HT-29 (cell line): ENCODE results near the gene BNC2. TPM values are rescaled to one million over a fixed set of nuclear protein-coding genes. Genes with fewer than 3 reads are reported as not detected.

Experiments used
- DNase-seq: peaks from one replicate; pipeline ENCODE4 v3.0.0-alpha.2; 2015; ENCODE audit warnings: low spot score
- total RNA-seq: library from RNA; depleted of rRNA; stranded (reverse); fragments of >200 nt; shearing (Covaris generic); gene quantifications from 2 replicates; pipeline ENCODE4 v1.2.3, GENCODE V29; 2014

The BNC2 gene
- total RNA-seq, 1 experiment from 2014 or later: not detected

GRCh38 chr9:16718296-16718695 lies 152.2 kb downstream of the BNC2 start:
- DNase-seq: no peak

- DNase-seq: no peak
These were observed 153.9 kb downstream of the BNC2 start for GRCh38 chr9:16716601-16717000.

- no peak for DNase-seq
These were observed 155.1 kb downstream of the BNC2 start for GRCh38 chr9:16715404-16715803.

- DNase-seq: no peak
These were observed 157.7 kb downstream of the BNC2 start for GRCh38 chr9:16712787-16713186.

- no peak for DNase-seq
These were observed 159.6 kb downstream of the BNC2 start for GRCh38 chr9:16710888-16711287.

GRCh38 chr9:16709924-16710323 lies 160.5 kb downstream of the BNC2 start:
- no peak for DNase-seq

- DNase-seq: no peak
These were observed 161.6 kb downstream of the BNC2 start for GRCh38 chr9:16708656-16709435.

GRCh38 chr9:16705111-16705604 lies 165.3 kb downstream of the BNC2 start:
- no peak for DNase-seq

- DNase-seq: no peak
These were observed 166.1 kb downstream of the BNC2 start for GRCh38 chr9:16704116-16705110.

GRCh38 chr9:16701347-16701746 lies 169.1 kb downstream of the BNC2 start:
- DNase-seq: no peak

GRCh38 chr9:16693616-16694015 lies 176.9 kb downstream of the BNC2 start:
- DNase-seq: no peak

GRCh38 chr9:16690628-16691027 lies 179.8 kb downstream of the BNC2 start:
- DNase-seq: no peak

GRCh38 chr9:16690205-16690604 lies 180.3 kb downstream of the BNC2 start:
- DNase-seq: no peak

GRCh38 chr9:16689351-16689938 lies 181.0 kb downstream of the BNC2 start:
- DNase-seq: no peak

GRCh38 chr9:16688814-16689213 lies 181.7 kb downstream of the BNC2 start:
- no peak for DNase-seq

GRCh38 chr9:16687678-16688369 lies 182.6 kb downstream of the BNC2 start:
- no peak for DNase-seq

GRCh38 chr9:16683326-16683725 lies 187.1 kb downstream of the BNC2 start:
- DNase-seq: no peak

GRCh38 chr9:16682273-16682672 lies 188.2 kb downstream of the BNC2 start:
- no peak for DNase-seq

- DNase-seq: no peak
These were observed 188.8 kb downstream of the BNC2 start for GRCh38 chr9:16681652-16681987.

- no peak for DNase-seq
These were observed 189.4 kb downstream of the BNC2 start for GRCh38 chr9:16680975-16681651.

GRCh38 chr9:16680541-16680940 lies 189.9 kb downstream of the BNC2 start:
- DNase-seq: no peak
